ENCODE data around the gene FSTL5. TPM values are rescaled to one million over a fixed set of nuclear protein-coding genes. Genes with fewer than 3 reads are reported as not detected.

The FSTL5 gene
- total RNA-seq, 1 experiment from 2014 or later, result 29.4 TPM

DNA sequence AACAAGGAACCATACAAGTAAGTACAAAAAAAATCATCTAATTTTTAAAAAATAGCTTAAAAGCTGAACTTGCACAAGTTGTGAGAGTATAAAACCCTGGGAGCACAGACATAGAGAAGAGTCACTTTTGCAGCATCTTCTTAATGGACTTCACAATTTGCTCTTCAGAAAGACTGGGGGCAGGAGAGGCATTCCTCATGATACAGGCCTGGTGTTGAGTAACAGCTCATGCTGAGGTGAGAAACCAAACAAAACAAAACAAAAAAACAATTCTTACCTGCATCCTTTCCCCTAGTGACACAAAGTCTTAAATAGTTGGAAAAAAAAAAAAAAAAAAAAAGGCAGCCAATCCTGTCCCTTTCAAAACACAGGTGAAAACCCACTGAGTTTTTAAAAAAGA, 562.8 kb downstream of the FSTL5 start:
- intact Hi-C loops (cut with micrococcal nuclease; ENCODE audit: unreplicated experiment), result no loop called here

DNA sequence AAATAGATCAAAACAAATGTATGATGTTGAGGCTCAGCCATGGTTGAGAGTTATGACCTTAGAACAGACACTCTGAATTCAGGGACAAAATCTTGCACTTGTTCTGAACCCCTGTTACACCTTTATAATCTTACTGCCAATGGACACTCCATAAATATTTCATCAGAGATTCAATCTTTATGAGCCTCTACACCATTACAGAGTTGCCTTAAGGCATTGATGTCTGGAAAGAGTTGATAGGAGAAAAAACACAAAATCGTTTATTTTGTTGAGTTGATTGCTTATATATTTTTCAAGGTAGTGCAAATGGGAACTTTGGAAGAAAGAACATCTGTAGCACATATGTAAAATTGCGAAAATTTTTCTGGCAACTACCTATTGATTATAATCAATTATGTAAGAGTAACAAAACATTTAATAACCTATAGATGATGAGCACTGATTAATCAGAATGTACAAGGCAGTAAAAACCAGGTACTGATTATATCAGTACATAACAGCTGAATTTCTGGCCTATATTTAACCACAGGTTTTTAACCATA, 568.5 kb downstream of the FSTL5 start:
- ChIA-PET CTCF (no interaction called here), POLR2A (ENCODE audit: unreplicated experiment) (no interaction called here)
- intact Hi-C loops (cut with micrococcal nuclease; ENCODE audit: unreplicated experiment), result no loop called here
- no peaks in the 10 kb centered on the region for H3K4me1 ChIP-seq (replicated peaks; ENCODE audit: insufficient read depth)
- H3K4me3 ChIP-seq, result no peak overlapping the region
- H3K27ac ChIP-seq, result no peak overlapping the region
- no peaks in the 10 kb centered on the region for H3K9me2 ChIP-seq (ENCODE audit: insufficient read depth)
- H3K4me2 ChIP-seq, result no peak overlapping the region
- no peaks in the 10 kb centered on the region for H3K9me3 ChIP-seq (ENCODE audit: insufficient read depth, low read depth)
- TF ChIP-seq, protein P1, sequence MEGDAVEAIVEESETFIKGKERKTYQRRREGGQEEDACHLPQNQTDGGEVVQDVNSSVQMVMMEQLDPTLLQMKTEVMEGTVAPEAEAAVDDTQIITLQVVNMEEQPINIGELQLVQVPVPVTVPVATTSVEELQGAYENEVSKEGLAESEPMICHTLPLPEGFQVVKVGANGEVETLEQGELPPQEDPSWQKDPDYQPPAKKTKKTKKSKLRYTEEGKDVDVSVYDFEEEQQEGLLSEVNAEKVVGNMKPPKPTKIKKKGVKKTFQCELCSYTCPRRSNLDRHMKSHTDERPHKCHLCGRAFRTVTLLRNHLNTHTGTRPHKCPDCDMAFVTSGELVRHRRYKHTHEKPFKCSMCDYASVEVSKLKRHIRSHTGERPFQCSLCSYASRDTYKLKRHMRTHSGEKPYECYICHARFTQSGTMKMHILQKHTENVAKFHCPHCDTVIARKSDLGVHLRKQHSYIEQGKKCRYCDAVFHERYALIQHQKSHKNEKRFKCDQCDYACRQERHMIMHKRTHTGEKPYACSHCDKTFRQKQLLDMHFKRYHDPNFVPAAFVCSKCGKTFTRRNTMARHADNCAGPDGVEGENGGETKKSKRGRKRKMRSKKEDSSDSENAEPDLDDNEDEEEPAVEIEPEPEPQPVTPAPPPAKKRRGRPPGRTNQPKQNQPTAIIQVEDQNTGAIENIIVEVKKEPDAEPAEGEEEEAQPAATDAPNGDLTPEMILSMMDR (conservative IDR thresholded peaks at IDR 0.05), result no peak
- TF ChIP-seq EZH2 (IDR thresholded peaks at IDR 0.05; ENCODE audit: low read depth), result no peak
- BruUV-seq (replicated peaks), result no TSS peak
- no peaks in the 10 kb centered on the region for H3K79me2 ChIP-seq (ENCODE audit: low read depth)
- H3K27me3 ChIP-seq (ENCODE audit: insufficient read depth, low read depth), result no peaks in the 10 kb centered on the region
- H4K20me1 ChIP-seq (ENCODE audit: insufficient read depth), result no peaks in the 10 kb centered on the region
- H3F3A ChIP-seq (ENCODE audit: insufficient read depth, low read depth), result no peaks in the 10 kb centered on the region
- DNase-seq, result no peak
- H2AFZ ChIP-seq, result no peak overlapping the region
- H3K36me3 ChIP-seq (ENCODE audit: low read depth), result no peaks in the 10 kb centered on the region

More for the DNA sequence above, 562.8 kb downstream of the FSTL5 start:
- Histone ChIP-seq H4K20me1 (ENCODE audit: insufficient read depth) (no peaks in the 10 kb centered on the region), H3K4me1 (replicated peaks; ENCODE audit: insufficient read depth) (no peaks in the 10 kb centered on the region), H2AFZ (no peak overlapping the region), H3K4me2 (no peak overlapping the region), H3K4me3 (no peak overlapping the region), H3K27me3 (ENCODE audit: insufficient read depth, low read depth) (no peaks in the 10 kb centered on the region), H3K9me2 (ENCODE audit: insufficient read depth) (no peaks in the 10 kb centered on the region), H3K79me2 (ENCODE audit: low read depth) (no peaks in the 10 kb centered on the region), H3K27ac (no peak overlapping the region), H3K36me3 (ENCODE audit: low read depth) (no peaks in the 10 kb centered on the region), H3F3A (ENCODE audit: insufficient read depth, low read depth) (no peaks in the 10 kb centered on the region), H3K9me3 (ENCODE audit: insufficient read depth, low read depth) (no peaks in the 10 kb centered on the region)
- POLR2A ChIA-PET (ENCODE audit: unreplicated experiment), result no interaction called here
- TF ChIP-seq, protein P1 (conservative IDR thresholded peaks at IDR 0.05), result no peak
- no TSS peak for BruUV-seq (replicated peaks)
- DNase-seq, result no peak
- CTCF ChIA-PET, result no interaction called here

DNA sequence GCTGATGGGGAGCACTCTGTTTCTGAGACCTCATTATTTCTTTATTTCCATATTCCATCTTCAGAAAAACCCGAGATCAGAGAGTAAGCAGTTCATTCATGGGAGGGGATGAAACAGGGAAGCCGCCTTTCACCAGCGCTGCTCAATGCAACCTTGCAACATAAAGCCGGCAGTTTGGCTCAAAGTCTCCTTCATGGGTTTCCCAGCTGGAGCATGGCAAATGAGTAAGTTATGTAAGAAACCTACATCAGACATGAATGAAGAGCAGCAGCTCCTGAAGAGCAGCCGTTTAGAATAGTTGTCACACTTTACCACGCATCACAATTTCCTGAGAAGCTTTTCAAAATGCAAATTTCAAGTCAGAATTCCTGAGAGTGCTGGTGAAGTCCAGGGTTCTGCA, 578.8 kb downstream of the FSTL5 start:
- Histone ChIP-seq H2AFZ (no peak overlapping the region), H4K20me1 (ENCODE audit: insufficient read depth) (no peaks in the 10 kb centered on the region), H3K4me3 (no peak overlapping the region), H3F3A (ENCODE audit: insufficient read depth, low read depth) (no peaks in the 10 kb centered on the region), H3K9me2 (ENCODE audit: insufficient read depth) (no peaks in the 10 kb centered on the region), H3K36me3 (ENCODE audit: low read depth) (no peaks in the 10 kb centered on the region), H3K9me3 (ENCODE audit: insufficient read depth, low read depth) (no peaks in the 10 kb centered on the region), H3K4me2 (no peak overlapping the region), H3K4me1 (replicated peaks; ENCODE audit: insufficient read depth) (no peaks in the 10 kb centered on the region), H3K27ac (no peak overlapping the region), H3K79me2 (ENCODE audit: low read depth) (no peaks in the 10 kb centered on the region), H3K27me3 (ENCODE audit: insufficient read depth, low read depth) (no peaks in the 10 kb centered on the region)
- POLR2A ChIA-PET (ENCODE audit: unreplicated experiment), result no interaction called here
- no peak for DNase-seq
- no TSS peak for BruUV-seq (replicated peaks)
- no peak for TF ChIP-seq EZH2 (IDR thresholded peaks at IDR 0.05; ENCODE audit: low read depth)
- TF ChIP-seq, protein P1 (conservative IDR thresholded peaks at IDR 0.05), result no peak
- CTCF ChIA-PET, result no interaction called here
- intact Hi-C loops (cut with micrococcal nuclease; ENCODE audit: unreplicated experiment), result no loop called here
